ENCODE measurements around the gene NDUFB10.

NDUFB10 gene

GRCh38 chr16:2004795-2005517, 45.6 kb downstream of the NDUFB10 start:
- no peak for DNase-seq

DNA sequence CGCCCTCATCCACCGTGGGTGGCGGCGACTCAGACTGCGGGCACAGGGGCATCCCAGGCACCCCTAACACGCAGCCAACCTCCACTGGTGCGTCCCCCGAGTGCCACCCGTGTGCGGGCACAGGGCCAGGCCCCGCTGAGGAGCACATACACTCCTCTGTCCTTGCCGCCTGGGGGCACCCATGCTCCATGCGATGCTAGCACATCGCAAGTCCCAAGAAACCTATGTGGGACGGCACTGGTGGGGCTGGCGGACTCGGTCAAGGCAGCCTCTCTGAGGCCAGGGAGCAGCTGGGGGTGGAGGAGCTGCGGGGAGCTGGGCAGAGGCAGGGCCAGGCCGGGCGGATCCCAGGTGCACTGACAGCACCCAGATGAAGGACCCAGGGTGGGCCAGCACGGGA, 46.3 kb downstream of the NDUFB10 start:
- DNase-seq = no peak

- DNase-seq = no peak
Measured at GRCh38 chr16:2006317-2006716, 47.0 kb downstream of the NDUFB10 start.

DNA sequence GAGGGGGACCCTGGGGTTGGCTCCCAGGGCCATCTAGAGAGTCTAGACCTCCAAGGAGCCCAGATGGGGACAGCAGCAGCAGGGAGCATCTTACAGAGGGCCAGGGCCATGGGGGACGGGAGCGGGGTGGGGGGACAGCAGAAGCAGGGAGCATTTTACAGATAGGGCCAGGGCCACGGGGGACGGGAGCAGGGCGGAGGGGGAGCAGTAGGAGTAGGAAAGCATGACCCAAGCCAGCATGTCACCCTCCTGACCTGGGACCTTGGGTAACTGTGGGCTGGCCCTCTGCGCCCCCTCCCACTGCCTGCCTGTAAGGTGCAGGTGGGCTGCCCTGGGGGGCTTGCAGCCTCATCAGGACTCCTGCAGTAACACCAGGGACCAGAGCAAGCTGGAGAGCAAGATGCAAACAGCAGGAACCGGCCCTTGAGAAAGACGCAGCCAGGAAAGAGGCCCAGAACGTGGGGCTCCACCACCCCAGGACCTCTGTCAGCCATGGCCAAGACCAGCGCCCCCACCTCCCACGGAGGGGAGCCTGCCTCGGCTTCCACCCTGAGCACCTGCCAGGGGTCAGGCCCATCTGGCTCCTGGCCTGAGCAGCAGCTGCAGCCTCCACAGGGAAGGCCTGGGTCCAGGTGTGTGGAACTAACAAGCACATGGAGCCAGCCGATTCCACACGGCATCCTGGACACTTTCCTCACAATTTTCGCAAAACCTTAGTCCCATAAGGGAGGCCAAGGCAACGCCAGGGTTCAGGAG, 47.9 kb downstream of the NDUFB10 start:
- no peak for DNase-seq

DNA sequence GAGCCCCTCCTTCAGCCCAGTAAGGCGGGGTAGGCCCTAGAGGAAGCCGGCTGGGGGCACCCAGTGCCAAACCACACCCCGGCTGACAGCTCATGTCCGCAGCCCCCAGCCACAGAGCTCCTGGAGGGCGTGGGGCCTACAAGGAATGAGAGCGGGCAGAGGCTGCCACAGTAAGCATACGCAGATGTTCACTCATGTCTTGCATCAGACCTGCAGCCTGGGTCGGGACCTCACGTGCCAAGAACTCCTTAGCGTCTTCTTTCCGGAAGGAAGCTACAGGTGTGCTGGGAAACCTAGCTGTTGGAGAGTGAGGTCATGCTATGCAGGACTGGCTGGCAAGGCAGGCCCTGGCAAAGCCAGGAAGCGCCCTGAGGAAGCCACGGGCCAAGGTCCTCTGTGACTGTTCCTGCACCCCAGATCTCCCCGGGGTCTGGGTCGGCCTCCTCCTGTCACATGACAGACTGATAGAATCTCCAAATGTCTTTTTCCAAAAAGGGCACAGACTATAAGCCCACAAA, 48.7 kb downstream of the NDUFB10 start:
- no peak for DNase-seq

- peak; percentile 21 for DNase-seq
Measured at GRCh38 chr16:2008631-2009163, 49.4 kb downstream of the NDUFB10 start.

- no peak for DNase-seq
Measured at GRCh38 chr16:2009164-2009711, 49.9 kb downstream of the NDUFB10 start.

- peak; percentile 57 for DNase-seq
Measured at GRCh38 chr16:2009791-2010510, 50.6 kb downstream of the NDUFB10 start, which contains the start of gene ZNF598. Gene ZNF598, minus strand, starts transcription at chr16:2009821.

All from effector CD8-positive, alpha-beta T cell (primary cell).